Neuronal stem cell (in vitro differentiated cells): Measurements from ENCODE around the gene RFX4.

Experiments
- DNase-seq: peaks from one replicate; pipeline ENCODE4 v3.0.0-alpha.2; 2013; ENCODE audit warnings: low spot score
- H2AFZ ChIP-seq: one replicate; pipeline ENCODE4 v1.6.1; 2013; ENCODE audit warnings: mild to moderate bottlenecking, low read length, inconsistent platforms
- H2AK5ac ChIP-seq: 2 replicates; pipeline ENCODE4 v1.6.1; 2013; ENCODE audit warnings: low read depth, mild to moderate bottlenecking, inconsistent platforms, low read length, moderate library complexity, mixed read lengths
- H2BK120ac ChIP-seq: 2 replicates; pipeline ENCODE4 v1.6.1; 2013; ENCODE audit warnings: low read depth, mild to moderate bottlenecking, inconsistent platforms, low read length, moderate library complexity, mixed read lengths
- H2BK12ac ChIP-seq: one replicate; pipeline ENCODE4 v1.6.1; 2013; ENCODE audit warnings: low read length, inconsistent platforms
- H2BK15ac ChIP-seq: 2 replicates; pipeline ENCODE4 v1.6.1; 2013; ENCODE audit warnings: mild to moderate bottlenecking, low read length, inconsistent platforms, mixed read lengths
- H2BK5ac ChIP-seq: one replicate; pipeline ENCODE4 v1.6.1; 2013; ENCODE audit warnings: inconsistent platforms, mild to moderate bottlenecking, low read length, moderate library complexity
- H3K14ac ChIP-seq: one replicate; pipeline ENCODE4 v1.6.1; 2013; ENCODE audit warnings: low read length, inconsistent platforms
- H3K18ac ChIP-seq: 2 replicates; pipeline ENCODE4 v1.6.1; 2013; ENCODE audit warnings: low read length, inconsistent platforms
- H3K23ac ChIP-seq: 2 replicates; pipeline ENCODE4 v1.6.1; 2013; ENCODE audit warnings: low read depth, mild to moderate bottlenecking, mixed read lengths, low read length, inconsistent platforms; ENCODE audit not compliant: poor library complexity
- H3K27ac ChIP-seq: replicated peaks from 3 replicates; pipeline ENCODE4 v1.5.1; 2013; ENCODE audit warnings: low read length, inconsistent platforms
- H3K27me3 ChIP-seq, 3 experiments: 2 replicates each; pipeline ENCODE4 v1.6.1; 2013; ENCODE audit warnings: low read length in 3 of 3, mild to moderate bottlenecking in 2 of 3, inconsistent platforms in 1 of 3, low read depth in 1 of 3, mixed read lengths in 1 of 3, moderate library complexity in 1 of 3; ENCODE audit not compliant: control insufficient read depth in 3 of 3, insufficient read depth in 3 of 3
- H3K36me3 ChIP-seq, 2 donors: replicated peaks in 1 of 2; 2 replicates each; pipeline ENCODE4 v1.6.1; 2013; ENCODE audit warnings: low read length in 2 of 2; ENCODE audit not compliant: control insufficient read depth in 2 of 2, insufficient read depth in 2 of 2
- H3K4ac ChIP-seq: 2 replicates; pipeline ENCODE4 v1.6.1; 2013; ENCODE audit warnings: inconsistent platforms, mild to moderate bottlenecking, low read length, moderate library complexity
- H3K4me1 ChIP-seq, 2 donors: 1 replicate in 1 of 2; 2 replicates in 1 of 2; pipeline ENCODE4 v1.6.1; 2013; ENCODE audit warnings: low read length in 2 of 2, low read depth in 1 of 2; ENCODE audit not compliant: control insufficient read depth in 2 of 2, insufficient read depth in 1 of 2
- H3K4me2 ChIP-seq: one replicate; pipeline ENCODE4 v1.6.1; 2013; ENCODE audit warnings: mild to moderate bottlenecking, low read length, inconsistent platforms; ENCODE audit not compliant: insufficient read depth, poor library complexity, severe bottlenecking
- H3K4me3 ChIP-seq, 2 donors: 2 replicates each; pipeline ENCODE4 v1.5.1; 2013; ENCODE audit warnings: low read length in 2 of 2, mild to moderate bottlenecking in 2 of 2, inconsistent platforms in 1 of 2, moderate library complexity in 1 of 2
- H3K79me1 ChIP-seq: one replicate; pipeline ENCODE4 v1.6.1; 2013; ENCODE audit warnings: low read depth, mild to moderate bottlenecking, inconsistent platforms, low read length, moderate library complexity
- H3K9ac ChIP-seq: one replicate; pipeline ENCODE4 v1.6.1; 2013; ENCODE audit warnings: mild to moderate bottlenecking, low read depth, low read length, inconsistent platforms; ENCODE audit not compliant: poor library complexity
- H3K9me3 ChIP-seq, 2 donors: replicated peaks in 1 of 2; 2 replicates each; pipeline versions ENCODE3 to v1.6.1; 2013; ENCODE audit warnings: low read length in 2 of 2, mild to moderate bottlenecking in 2 of 2, inconsistent platforms in 1 of 2, low read depth in 1 of 2, mixed read lengths in 1 of 2, moderate library complexity in 1 of 2; ENCODE audit not compliant: control insufficient read depth in 2 of 2, insufficient read depth in 1 of 2
- H4K8ac ChIP-seq: one replicate; pipeline ENCODE4 v1.6.1; 2013; ENCODE audit warnings: low read depth, mild to moderate bottlenecking, inconsistent platforms, low read length, moderate library complexity
- H4K91ac ChIP-seq: one replicate; pipeline ENCODE4 v1.6.1; 2013; ENCODE audit warnings: low read length, low read depth, mild to moderate bottlenecking, inconsistent platforms; ENCODE audit not compliant: poor library complexity
- WGBS, 2 donors: extraction: QIAGEN DNeasy Blood & Tissue Kit; methylation state at CpG; one replicate each; pipeline ENCODE4 v1.1.7; 2013; ENCODE audit warnings: missing lambda C conversion rate in 2 of 2, mixed read lengths in 1 of 2; ENCODE audit not compliant: insufficient read length in 2 of 2, insufficient replicate concordance in 1 of 2; ENCODE audit errors: extremely low coverage in 2 of 2; 5-methylcytosine and 5-hydroxymethylcytosine counted together

Gene RFX4

GRCh38 chr12:106647793-106648514 is 65.2 kb downstream of the RFX4 start:
- Histone ChIP-seq H2AK5ac (no peak overlapping the region), H2BK12ac (no peak overlapping the region), H2AFZ (no peak overlapping the region), H3K4me1 (peaks cover 0 to 7% of the 10 kb centered on the region in 2 donors), H3K4me3 (peak overlapping the region in 1 of 2 donors; percentile 38), H3K79me1 (no peaks in the 10 kb centered on the region), H3K23ac (no peak overlapping the region), H2BK120ac (no peak overlapping the region), H4K8ac (no peak overlapping the region), H3K27ac (no peak overlapping the region), H4K91ac (no peak overlapping the region), H3K4ac (no peak overlapping the region), H3K4me2 (no peak overlapping the region), H3K27me3 (no peaks in the 10 kb centered on the region), H2BK5ac (no peak overlapping the region), H3K9ac (no peak overlapping the region), H3K9me3 (peaks cover 0 to 7% of the 10 kb centered on the region in 2 donors), H3K36me3 (peaks cover 0 to 100% of the 10 kb centered on the region in 2 donors), H2BK15ac (no peak overlapping the region), H3K18ac (no peak overlapping the region), H3K14ac (no peak overlapping the region)
- WGBS, 2 donors: no CpG with 5 or more reads among the region's 12 CpGs
- no peak for DNase-seq

DNA sequence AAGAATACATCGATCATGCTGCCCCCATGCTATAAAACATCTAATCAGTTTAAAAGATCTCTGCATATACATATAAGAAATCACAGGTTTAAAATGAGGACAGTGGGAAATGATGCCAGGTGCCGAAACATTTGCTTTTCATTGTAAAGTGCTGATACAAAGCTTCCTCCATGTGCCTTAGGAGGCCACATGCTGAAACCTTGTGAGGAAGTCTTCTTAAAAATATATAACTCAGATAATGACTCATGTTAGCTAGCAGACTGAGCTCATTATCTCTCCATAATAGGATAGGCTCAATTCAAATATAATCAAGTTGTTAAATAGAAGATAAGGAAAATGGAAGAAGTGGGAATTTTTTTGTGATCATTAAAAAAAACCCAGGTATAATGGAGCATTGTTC is 65.9 kb downstream of the RFX4 start:
- no peak overlapping the region for H2BK12ac ChIP-seq

DNA sequence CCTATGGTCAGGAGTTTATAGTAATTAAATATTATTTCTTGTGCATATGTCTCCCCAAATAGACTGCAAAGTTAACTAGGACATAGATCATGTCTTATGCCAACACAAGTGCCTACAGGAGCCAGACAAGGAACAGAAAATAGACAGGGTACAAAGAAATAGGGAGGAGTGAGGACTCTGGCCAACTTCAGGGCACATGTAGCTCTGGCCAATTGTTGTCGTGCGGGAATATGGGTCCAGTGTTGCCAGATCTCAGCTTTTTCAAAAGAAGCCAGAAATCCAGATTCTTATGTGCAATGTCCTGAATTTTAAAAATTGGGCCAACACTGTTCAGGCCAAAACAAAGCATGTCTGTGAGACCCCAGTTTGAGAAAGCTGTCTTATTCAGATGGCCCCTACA is 68.7 kb downstream of the RFX4 start:
- DNase-seq: no peak
- Histone ChIP-seq H3K18ac (no peak overlapping the region), H2AK5ac (no peak overlapping the region), H3K23ac (no peak overlapping the region), H3K36me3 (peaks cover 0 to 100% of the 10 kb centered on the region in 2 donors), H3K4ac (no peak overlapping the region), H3K9me3 (peaks cover 0 to 2% of the 10 kb centered on the region in 2 donors), H2BK120ac (no peak overlapping the region), H2AFZ (no peak overlapping the region), H2BK15ac (no peak overlapping the region), H2BK5ac (no peak overlapping the region), H4K8ac (no peak overlapping the region), H3K9ac (no peak overlapping the region), H4K91ac (no peak overlapping the region), H3K4me3 (no peak overlapping the region), H3K79me1 (no peaks in the 10 kb centered on the region), H3K4me2 (no peak overlapping the region), H3K27me3 (no peaks in the 10 kb centered on the region), H2BK12ac (no peak overlapping the region), H3K14ac (no peak overlapping the region), H3K27ac (no peak overlapping the region), H3K4me1 (peaks cover 0 to 2% of the 10 kb centered on the region in 2 donors)
- WGBS, 2 donors: no CpG with 5 or more reads among the region's 2 CpGs

More for the DNA sequence above, 65.9 kb downstream of the RFX4 start:
- Histone ChIP-seq H4K8ac (no peak overlapping the region), H2BK15ac (no peak overlapping the region), H3K4me2 (no peak overlapping the region), H4K91ac (no peak overlapping the region), H3K9ac (no peak overlapping the region), H3K4me3 (no peak overlapping the region), H3K9me3 (peaks cover 0 to 7% of the 10 kb centered on the region in 2 donors), H2AFZ (no peak overlapping the region), H3K36me3 (peaks cover 0 to 100% of the 10 kb centered on the region in 2 donors), H2BK5ac (no peak overlapping the region), H2BK120ac (no peak overlapping the region), H3K27me3 (no peaks in the 10 kb centered on the region), H3K18ac (no peak overlapping the region), H3K23ac (no peak overlapping the region), H3K4ac (no peak overlapping the region), H3K4me1 (peaks cover 0 to 4% of the 10 kb centered on the region in 2 donors), H2AK5ac (no peak overlapping the region), H3K14ac (no peak overlapping the region), H3K79me1 (no peaks in the 10 kb centered on the region), H3K27ac (no peak overlapping the region)
- WGBS, 2 donors: no CpG with 5 or more reads among the region's 2 CpGs
- no peak for DNase-seq

- Histone ChIP-seq H3K4ac (no peak overlapping the region), H2BK12ac (no peak overlapping the region), H3K9ac (no peak overlapping the region), H2AK5ac (no peak overlapping the region), H3K27me3 (no peaks in the 10 kb centered on the region), H3K27ac (no peak overlapping the region), H2BK120ac (no peak overlapping the region), H3K9me3 (peaks cover 0 to 6% of the 10 kb centered on the region in 2 donors), H2BK15ac (peak overlapping the region; percentile 32), H4K8ac (no peak overlapping the region), H3K4me3 (no peak overlapping the region), H3K4me2 (no peak overlapping the region), H3K36me3 (peaks cover 0 to 100% of the 10 kb centered on the region in 2 donors), H4K91ac (no peak overlapping the region), H3K23ac (no peak overlapping the region), H3K18ac (no peak overlapping the region), H3K14ac (no peak overlapping the region), H3K79me1 (no peaks in the 10 kb centered on the region), H2AFZ (no peak overlapping the region), H2BK5ac (no peak overlapping the region), H3K4me1 (peaks cover 0 to 2% of the 10 kb centered on the region in 2 donors)
- no CpG with 5 or more reads among the region's 7 CpGs for WGBS, 2 donors
- no peak for DNase-seq
Observed at GRCh38 chr12:106652510-106653015, 69.8 kb downstream of the RFX4 start.
